GM23338 (cell line): Measurements from ENCODE around the gene CPNE1. TPM values are rescaled to one million over a fixed set of nuclear protein-coding genes. Genes with fewer than 3 reads are reported as not detected.

Experiments
- ATAC-seq: fragments of 200-7000 bp; cut with Tn5 transposase; 3 replicates; pipeline ENCODE4 v1.9.1; 2020
- DNase-seq: peaks from one replicate; pipeline ENCODE4 v3.0.0-alpha.2; 2015; ENCODE audit warnings: low spot score
- H2AFZ ChIP-seq: fragments of 200-600 bp; sonication (generic); 2 replicates; pipeline ENCODE4 v1.8.0; 2016; ENCODE audit warnings: antibody characterized with exemption, mild to moderate bottlenecking, moderate library complexity
- H3F3A ChIP-seq: fragments of 200-600 bp; sonication (generic); replicated peaks from 2 replicates; pipeline ENCODE4 v1.8.0; 2017; ENCODE audit warnings: antibody characterized with exemption, mixed run types, low read depth
- H3K27ac ChIP-seq: fragments of 200-600 bp; sonication (generic); 2 replicates; pipeline ENCODE4 v1.6.1; 2016; ENCODE audit warnings: low read depth
- H3K27me3 ChIP-seq: fragments of 200-600 bp; sonication (generic); 2 replicates; pipeline ENCODE4 v1.8.0; 2016; ENCODE audit warnings: mild to moderate bottlenecking, mixed run types, moderate library complexity; ENCODE audit not compliant: insufficient read depth
- H3K36me3 ChIP-seq: fragments of 200-600 bp; sonication (generic); 2 replicates; pipeline ENCODE4 v1.8.0; 2016; ENCODE audit warnings: mild to moderate bottlenecking; ENCODE audit not compliant: insufficient read depth
- H3K4me1 ChIP-seq: fragments of 200-600 bp; sonication (generic); 2 replicates; pipeline ENCODE4 v1.8.0; 2016; ENCODE audit warnings: mild to moderate bottlenecking, moderate library complexity; ENCODE audit not compliant: insufficient read depth
- H3K4me2 ChIP-seq: fragments of 200-600 bp; sonication (generic); 2 replicates; pipeline ENCODE4 v1.7.1; 2017; ENCODE audit warnings: mixed run types
- H3K4me3 ChIP-seq: fragments of 200-600 bp; sonication (generic); 2 replicates; pipeline ENCODE4 v1.6.1; 2016; ENCODE audit warnings: mixed run types
- H3K79me2 ChIP-seq: fragments of 200-600 bp; sonication (generic); replicated peaks from 2 replicates; pipeline ENCODE4 v1.8.0; 2017; ENCODE audit warnings: mild to moderate bottlenecking; ENCODE audit not compliant: insufficient read depth
- H3K9me2 ChIP-seq: fragments of 200-600 bp; sonication (generic); 2 replicates; pipeline ENCODE4 v1.8.0; 2017; ENCODE audit not compliant: insufficient read depth
- H4K20me1 ChIP-seq: fragments of 200-600 bp; sonication (generic); replicated peaks from 2 replicates; pipeline ENCODE4 v1.8.0; 2017; ENCODE audit warnings: mild to moderate bottlenecking; ENCODE audit not compliant: insufficient read depth
- H3K27ac Mint-ChIP-seq: 2 replicates; pipeline ENCODE4 v1.8.0; 2020; ENCODE audit warnings: inconsistent platforms, mild to moderate bottlenecking, moderate library complexity, mixed read lengths
- H3K27me3 Mint-ChIP-seq: 3 replicates; pipeline ENCODE4 v1.8.0; 2022; ENCODE audit warnings: low read depth, mild to moderate bottlenecking, moderate library complexity, mixed read lengths, inconsistent platforms; ENCODE audit not compliant: insufficient read depth, poor library complexity
- H3K36me3 Mint-ChIP-seq: 3 replicates; pipeline ENCODE4 v1.8.0; 2021; ENCODE audit warnings: low read depth, mild to moderate bottlenecking, inconsistent platforms, moderate library complexity, mixed read lengths
- H3K4me1 Mint-ChIP-seq: 3 replicates; pipeline ENCODE4 v1.8.0; 2020; ENCODE audit warnings: mild to moderate bottlenecking, inconsistent platforms, mixed read lengths
- H3K4me3 Mint-ChIP-seq: 3 replicates; pipeline ENCODE4 v1.8.0; 2021; ENCODE audit warnings: moderate library complexity, mild to moderate bottlenecking, inconsistent platforms, mixed read lengths
- H3K9me3 Mint-ChIP-seq: 3 replicates; pipeline ENCODE4 v1.8.0; 2020; ENCODE audit warnings: moderate library complexity, mild to moderate bottlenecking, inconsistent platforms, mixed read lengths
- CREB1 ChIP-seq: fragments of 250-450 bp; sonication (Bioruptor Pico); IDR thresholded peaks from 2 replicates; pipeline ENCODE4 v1.5.0; 2020; ENCODE audit warnings: low read depth, mild to moderate bottlenecking, moderate library complexity
- EZH2 ChIP-seq: fragments of 200-600 bp; sonication (generic); IDR thresholded peaks from one replicate; pipeline ENCODE4 v1.8.0; 2017; ENCODE audit warnings: antibody characterized with exemption, mild to moderate bottlenecking, low read depth; ENCODE audit not compliant: unreplicated experiment
- EZH2phosphoT487 ChIP-seq: fragments of 200-600 bp; sonication (generic); IDR thresholded peaks from one replicate; pipeline ENCODE4 v1.8.1; 2018; ENCODE audit warnings: antibody characterized with exemption; ENCODE audit not compliant: unreplicated experiment
- JUNB ChIP-seq: IDR thresholded peaks from one replicate; pipeline ENCODE4 v1.6.1; 2016; ENCODE audit warnings: antibody characterized with exemption; ENCODE audit not compliant: unreplicated experiment
- NANOG ChIP-seq: IDR thresholded peaks from 2 replicates; pipeline ENCODE4 v1.6.1; 2016; ENCODE audit warnings: antibody characterized with exemption, borderline replicate concordance
- POLR2AphosphoS5 ChIP-seq: IDR thresholded peaks from 2 replicates; pipeline ENCODE4 v1.6.1; 2016; ENCODE audit warnings: antibody characterized with exemption, low read depth
- STAT1 ChIP-seq: IDR thresholded peaks from one replicate; pipeline ENCODE4 v1.6.1; 2016; ENCODE audit warnings: antibody characterized with exemption; ENCODE audit not compliant: unreplicated experiment
- ZNF114 ChIP-seq: fragments of 250-450 bp; sonication (Bioruptor Pico); IDR thresholded peaks from 2 replicates; pipeline ENCODE4 v1.5.0; 2020; ENCODE audit warnings: mild to moderate bottlenecking, moderate library complexity
- ZNF331 ChIP-seq: fragments of 250-450 bp; sonication (Bioruptor Pico); IDR thresholded peaks from 2 replicates; pipeline ENCODE4 v1.5.0; 2020; ENCODE audit warnings: low read depth, mild to moderate bottlenecking, moderate library complexity
- polyA plus RNA-seq: library from polyadenylated mRNA; unstranded; fragments of >200 nt; fragmentation: Nextera tagmentation; extraction: Ambion mirVana; gene quantifications from 2 replicates; pipeline ENCODE4 v1.2.1, GENCODE V29; 2016
- total RNA-seq: library from RNA; depleted of rRNA; stranded (reverse); fragments of >200 nt; shearing (Covaris generic); gene quantifications from 2 replicates; pipeline ENCODE4 v1.2.3, GENCODE V29; 2014
- TF ChIP-seq, protein P1 (sequence below): IDR thresholded peaks from 2 replicates; pipeline ENCODE4 v1.6.1; 2016; ENCODE audit warnings: antibody characterized with exemption
- TF ChIP-seq, protein P2 (sequence below): fragments of 250-450 bp; sonication (Bioruptor Pico); IDR thresholded peaks from 2 replicates; pipeline ENCODE4 v1.5.0; 2020; ENCODE audit warnings: mild to moderate bottlenecking, moderate library complexity
- TF ChIP-seq, protein P3 (sequence below): IDR thresholded peaks from one replicate; pipeline ENCODE4 v1.6.1; 2018; ENCODE audit warnings: antibody characterized with exemption; ENCODE audit not compliant: unreplicated experiment
- TF ChIP-seq, protein P4 (sequence below), 2 experiments: fragments of 200-600 bp in 1 of 2; sonication (generic) in 1 of 2; conservative IDR thresholded peaks; 2 replicates each; pipeline versions ENCODE4 v1.5.1 to v1.6.1; 2016 to 2017; ENCODE audit warnings: antibody characterized with exemption in 2 of 2, low read depth in 2 of 2, mild to moderate bottlenecking in 2 of 2, moderate library complexity in 1 of 2

Gene CPNE1
- total and polyA plus RNA-seq, 2 experiments from 2014 or later = 189 to 196 TPM

DNA sequence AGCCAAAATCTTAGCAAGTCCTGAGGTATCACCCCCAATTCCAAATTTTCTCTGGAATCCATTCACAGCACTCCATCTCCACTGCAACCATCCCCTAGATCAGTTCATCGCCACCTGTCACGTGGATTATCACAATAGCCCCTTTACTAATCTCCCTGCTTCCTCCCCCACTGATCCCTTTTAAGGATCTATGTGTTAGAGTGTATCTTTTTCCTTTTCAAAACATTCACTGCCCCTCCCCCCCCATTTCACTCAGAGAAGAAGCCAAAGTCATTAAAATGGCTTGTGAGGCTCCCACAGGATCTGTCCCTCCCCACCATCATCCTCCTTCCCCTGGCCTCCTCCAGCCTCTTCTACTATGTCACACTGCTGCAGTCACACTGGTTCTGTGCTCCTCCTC, 67.5 kb downstream of the CPNE1 start:
- Histone ChIP-seq H3K27me3 (peaks cover 27% of the 10 kb centered on the region), H3K9me2 (no peaks in the 10 kb centered on the region), H3K79me2 (no peaks in the 10 kb centered on the region), H2AFZ (no peak overlapping the region), H3K4me3 (no peak overlapping the region), H3F3A (no peaks in the 10 kb centered on the region), H3K36me3 (no peaks in the 10 kb centered on the region), H3K4me2 (no peak overlapping the region), H4K20me1 (no peaks in the 10 kb centered on the region), H3K4me1 (no peaks in the 10 kb centered on the region), H3K27ac (no peak overlapping the region)
- TF ChIP-seq CREB1 (CRISPR knock-in tag) = no peak
- no peak for TF ChIP-seq EZH2phosphoT487
- no peak for TF ChIP-seq JUNB
- no peak for TF ChIP-seq POLR2AphosphoS5
- TF ChIP-seq ZNF331 = no peak
- TF ChIP-seq, protein P1, sequence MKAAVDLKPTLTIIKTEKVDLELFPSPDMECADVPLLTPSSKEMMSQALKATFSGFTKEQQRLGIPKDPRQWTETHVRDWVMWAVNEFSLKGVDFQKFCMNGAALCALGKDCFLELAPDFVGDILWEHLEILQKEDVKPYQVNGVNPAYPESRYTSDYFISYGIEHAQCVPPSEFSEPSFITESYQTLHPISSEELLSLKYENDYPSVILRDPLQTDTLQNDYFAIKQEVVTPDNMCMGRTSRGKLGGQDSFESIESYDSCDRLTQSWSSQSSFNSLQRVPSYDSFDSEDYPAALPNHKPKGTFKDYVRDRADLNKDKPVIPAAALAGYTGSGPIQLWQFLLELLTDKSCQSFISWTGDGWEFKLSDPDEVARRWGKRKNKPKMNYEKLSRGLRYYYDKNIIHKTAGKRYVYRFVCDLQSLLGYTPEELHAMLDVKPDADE = no peak
- TF ChIP-seq, protein P2, sequence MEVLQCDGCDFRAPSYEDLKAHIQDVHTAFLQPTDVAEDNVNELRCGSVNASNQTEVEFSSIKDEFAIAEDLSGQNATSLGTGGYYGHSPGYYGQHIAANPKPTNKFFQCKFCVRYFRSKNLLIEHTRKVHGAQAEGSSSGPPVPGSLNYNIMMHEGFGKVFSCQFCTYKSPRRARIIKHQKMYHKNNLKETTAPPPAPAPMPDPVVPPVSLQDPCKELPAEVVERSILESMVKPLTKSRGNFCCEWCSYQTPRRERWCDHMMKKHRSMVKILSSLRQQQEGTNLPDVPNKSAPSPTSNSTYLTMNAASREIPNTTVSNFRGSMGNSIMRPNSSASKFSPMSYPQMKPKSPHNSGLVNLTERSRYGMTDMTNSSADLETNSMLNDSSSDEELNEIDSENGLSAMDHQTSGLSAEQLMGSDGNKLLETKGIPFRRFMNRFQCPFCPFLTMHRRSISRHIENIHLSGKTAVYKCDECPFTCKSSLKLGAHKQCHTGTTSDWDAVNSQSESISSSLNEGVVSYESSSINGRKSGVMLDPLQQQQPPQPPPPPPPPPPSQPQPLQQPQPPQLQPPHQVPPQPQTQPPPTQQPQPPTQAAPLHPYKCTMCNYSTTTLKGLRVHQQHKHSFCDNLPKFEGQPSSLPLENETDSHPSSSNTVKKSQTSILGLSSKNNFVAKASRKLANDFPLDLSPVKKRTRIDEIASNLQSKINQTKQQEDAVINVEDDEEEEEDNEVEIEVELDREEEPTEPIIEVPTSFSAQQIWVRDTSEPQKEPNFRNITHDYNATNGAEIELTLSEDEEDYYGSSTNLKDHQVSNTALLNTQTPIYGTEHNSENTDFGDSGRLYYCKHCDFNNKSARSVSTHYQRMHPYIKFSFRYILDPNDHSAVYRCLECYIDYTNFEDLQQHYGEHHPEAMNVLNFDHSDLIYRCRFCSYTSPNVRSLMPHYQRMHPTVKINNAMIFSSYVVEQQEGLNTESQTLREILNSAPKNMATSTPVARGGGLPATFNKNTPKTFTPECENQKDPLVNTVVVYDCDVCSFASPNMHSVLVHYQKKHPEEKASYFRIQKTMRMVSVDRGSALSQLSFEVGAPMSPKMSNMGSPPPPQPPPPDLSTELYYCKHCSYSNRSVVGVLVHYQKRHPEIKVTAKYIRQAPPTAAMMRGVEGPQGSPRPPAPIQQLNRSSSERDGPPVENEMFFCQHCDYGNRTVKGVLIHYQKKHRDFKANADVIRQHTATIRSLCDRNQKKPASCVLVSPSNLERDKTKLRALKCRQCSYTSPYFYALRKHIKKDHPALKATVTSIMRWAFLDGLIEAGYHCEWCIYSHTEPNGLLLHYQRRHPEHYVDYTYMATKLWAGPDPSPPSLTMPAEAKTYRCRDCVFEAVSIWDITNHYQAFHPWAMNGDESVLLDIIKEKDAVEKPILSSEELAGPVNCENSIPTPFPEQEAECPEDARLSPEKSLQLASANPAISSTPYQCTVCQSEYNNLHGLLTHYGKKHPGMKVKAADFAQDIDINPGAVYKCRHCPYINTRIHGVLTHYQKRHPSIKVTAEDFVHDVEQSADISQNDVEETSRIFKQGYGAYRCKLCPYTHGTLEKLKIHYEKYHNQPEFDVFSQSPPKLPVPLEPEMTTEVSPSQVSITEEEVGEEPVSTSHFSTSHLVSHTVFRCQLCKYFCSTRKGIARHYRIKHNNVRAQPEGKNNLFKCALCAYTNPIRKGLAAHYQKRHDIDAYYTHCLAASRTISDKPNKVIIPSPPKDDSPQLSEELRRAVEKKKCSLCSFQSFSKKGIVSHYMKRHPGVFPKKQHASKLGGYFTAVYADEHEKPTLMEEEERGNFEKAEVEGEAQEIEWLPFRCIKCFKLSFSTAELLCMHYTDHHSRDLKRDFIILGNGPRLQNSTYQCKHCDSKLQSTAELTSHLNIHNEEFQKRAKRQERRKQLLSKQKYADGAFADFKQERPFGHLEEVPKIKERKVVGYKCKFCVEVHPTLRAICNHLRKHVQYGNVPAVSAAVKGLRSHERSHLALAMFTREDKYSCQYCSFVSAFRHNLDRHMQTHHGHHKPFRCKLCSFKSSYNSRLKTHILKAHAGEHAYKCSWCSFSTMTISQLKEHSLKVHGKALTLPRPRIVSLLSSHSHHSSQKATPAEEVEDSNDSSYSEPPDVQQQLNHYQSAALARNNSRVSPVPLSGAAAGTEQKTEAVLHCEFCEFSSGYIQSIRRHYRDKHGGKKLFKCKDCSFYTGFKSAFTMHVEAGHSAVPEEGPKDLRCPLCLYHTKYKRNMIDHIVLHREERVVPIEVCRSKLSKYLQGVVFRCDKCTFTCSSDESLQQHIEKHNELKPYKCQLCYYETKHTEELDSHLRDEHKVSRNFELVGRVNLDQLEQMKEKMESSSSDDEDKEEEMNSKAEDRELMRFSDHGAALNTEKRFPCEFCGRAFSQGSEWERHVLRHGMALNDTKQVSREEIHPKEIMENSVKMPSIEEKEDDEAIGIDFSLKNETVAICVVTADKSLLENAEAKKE = no peak
- TF ChIP-seq STAT1 = no peak
- TF ChIP-seq NANOG = no peak
- no peak for TF ChIP-seq EZH2
- TF ChIP-seq, protein P3, sequence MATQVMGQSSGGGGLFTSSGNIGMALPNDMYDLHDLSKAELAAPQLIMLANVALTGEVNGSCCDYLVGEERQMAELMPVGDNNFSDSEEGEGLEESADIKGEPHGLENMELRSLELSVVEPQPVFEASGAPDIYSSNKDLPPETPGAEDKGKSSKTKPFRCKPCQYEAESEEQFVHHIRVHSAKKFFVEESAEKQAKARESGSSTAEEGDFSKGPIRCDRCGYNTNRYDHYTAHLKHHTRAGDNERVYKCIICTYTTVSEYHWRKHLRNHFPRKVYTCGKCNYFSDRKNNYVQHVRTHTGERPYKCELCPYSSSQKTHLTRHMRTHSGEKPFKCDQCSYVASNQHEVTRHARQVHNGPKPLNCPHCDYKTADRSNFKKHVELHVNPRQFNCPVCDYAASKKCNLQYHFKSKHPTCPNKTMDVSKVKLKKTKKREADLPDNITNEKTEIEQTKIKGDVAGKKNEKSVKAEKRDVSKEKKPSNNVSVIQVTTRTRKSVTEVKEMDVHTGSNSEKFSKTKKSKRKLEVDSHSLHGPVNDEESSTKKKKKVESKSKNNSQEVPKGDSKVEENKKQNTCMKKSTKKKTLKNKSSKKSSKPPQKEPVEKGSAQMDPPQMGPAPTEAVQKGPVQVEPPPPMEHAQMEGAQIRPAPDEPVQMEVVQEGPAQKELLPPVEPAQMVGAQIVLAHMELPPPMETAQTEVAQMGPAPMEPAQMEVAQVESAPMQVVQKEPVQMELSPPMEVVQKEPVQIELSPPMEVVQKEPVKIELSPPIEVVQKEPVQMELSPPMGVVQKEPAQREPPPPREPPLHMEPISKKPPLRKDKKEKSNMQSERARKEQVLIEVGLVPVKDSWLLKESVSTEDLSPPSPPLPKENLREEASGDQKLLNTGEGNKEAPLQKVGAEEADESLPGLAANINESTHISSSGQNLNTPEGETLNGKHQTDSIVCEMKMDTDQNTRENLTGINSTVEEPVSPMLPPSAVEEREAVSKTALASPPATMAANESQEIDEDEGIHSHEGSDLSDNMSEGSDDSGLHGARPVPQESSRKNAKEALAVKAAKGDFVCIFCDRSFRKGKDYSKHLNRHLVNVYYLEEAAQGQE = no peak
- TF ChIP-seq, protein P4, sequence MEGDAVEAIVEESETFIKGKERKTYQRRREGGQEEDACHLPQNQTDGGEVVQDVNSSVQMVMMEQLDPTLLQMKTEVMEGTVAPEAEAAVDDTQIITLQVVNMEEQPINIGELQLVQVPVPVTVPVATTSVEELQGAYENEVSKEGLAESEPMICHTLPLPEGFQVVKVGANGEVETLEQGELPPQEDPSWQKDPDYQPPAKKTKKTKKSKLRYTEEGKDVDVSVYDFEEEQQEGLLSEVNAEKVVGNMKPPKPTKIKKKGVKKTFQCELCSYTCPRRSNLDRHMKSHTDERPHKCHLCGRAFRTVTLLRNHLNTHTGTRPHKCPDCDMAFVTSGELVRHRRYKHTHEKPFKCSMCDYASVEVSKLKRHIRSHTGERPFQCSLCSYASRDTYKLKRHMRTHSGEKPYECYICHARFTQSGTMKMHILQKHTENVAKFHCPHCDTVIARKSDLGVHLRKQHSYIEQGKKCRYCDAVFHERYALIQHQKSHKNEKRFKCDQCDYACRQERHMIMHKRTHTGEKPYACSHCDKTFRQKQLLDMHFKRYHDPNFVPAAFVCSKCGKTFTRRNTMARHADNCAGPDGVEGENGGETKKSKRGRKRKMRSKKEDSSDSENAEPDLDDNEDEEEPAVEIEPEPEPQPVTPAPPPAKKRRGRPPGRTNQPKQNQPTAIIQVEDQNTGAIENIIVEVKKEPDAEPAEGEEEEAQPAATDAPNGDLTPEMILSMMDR (conservative IDR thresholded peaks at IDR 0.05; ENCODE audit: low read depth in 2 of 2) = no peak
- no peak for TF ChIP-seq ZNF114
- Mint-ChIP-seq H3K4me1 (peaks cover 14% of the 10 kb centered on the region), H3K27ac (no peak overlapping the region), H3K9me3 (no peaks in the 10 kb centered on the region), H3K27me3 (peaks cover 34% of the 10 kb centered on the region), H3K36me3 (no peaks in the 10 kb centered on the region; the same call in 2 of the 3 replicates), H3K4me3 (no peak overlapping the region)
- DNase-seq (no peak), ATAC-seq (no peak)
